Nucleus accumbens (tissue), 56 donors: Measurements from ENCODE around the gene CCDC88C.
A peak's percentile ranks its signal among the peaks of the same experiment; 100 is the strongest.
"Not testable (repeated sequence)": the region's sequence is repeated elsewhere in the genome, so short reads cannot be mapped to it uniquely, and the experiment has no call there.

ENCODE experiments used
- DNase-seq, 56 donors: peaks; one replicate each; lab custom pipeline; 2025; lab: John Stamatoyannopoulos, UW

The CCDC88C gene

GRCh38 chr14:91261115-91261514, 156.5 kb downstream of the CCDC88C start:
- no peak for DNase-seq

GRCh38 chr14:91258876-91259275, 158.7 kb downstream of the CCDC88C start:
- no peak for DNase-seq

- DNase-seq, result peak in 3 of 56 donors; percentile 16 to 45 (median 28)
Measured at GRCh38 chr14:91258011-91258618, 159.5 kb downstream of the CCDC88C start.

GRCh38 chr14:91257328-91258010, 160.2 kb downstream of the CCDC88C start:
- DNase-seq, result no peak

GRCh38 chr14:91256661-91257060, 161.0 kb downstream of the CCDC88C start:
- DNase-seq, result no peak

- DNase-seq, result no peak
Measured at GRCh38 chr14:91255026-91255695, 162.5 kb downstream of the CCDC88C start.

- no peak for DNase-seq
Measured at GRCh38 chr14:91254461-91254860, 163.2 kb downstream of the CCDC88C start.

GRCh38 chr14:91253795-91254323, 163.8 kb downstream of the CCDC88C start:
- DNase-seq, result no peak

GRCh38 chr14:91252871-91253794, 164.5 kb downstream of the CCDC88C start:
- peak in 6 of 56 donors; percentile 16 to 73 (median 30) for DNase-seq

- no peak for DNase-seq
Measured at GRCh38 chr14:91250912-91251311, 166.7 kb downstream of the CCDC88C start.

- no peak for DNase-seq
Measured at GRCh38 chr14:91249841-91250616, 167.6 kb downstream of the CCDC88C start.

GRCh38 chr14:91246051-91246852, 171.4 kb downstream of the CCDC88C start:
- no peak for DNase-seq

- DNase-seq, result not testable (repeated sequence)
Measured at GRCh38 chr14:91245616-91246015, 172.0 kb downstream of the CCDC88C start.

GRCh38 chr14:91245029-91245428, 172.6 kb downstream of the CCDC88C start:
- no peak for DNase-seq

- peak in 21 of 56 donors; percentile 8 to 55 (median 29) for DNase-seq
Measured at GRCh38 chr14:91244501-91244901, 173.1 kb downstream of the CCDC88C start, which contains the start of gene GPR68. TSS of gene GPR68 (minus strand) at chr14:91244704. CDS start at chr14:91235050, 9,654 bp downstream.

GRCh38 chr14:91243074-91243471, 174.5 kb downstream of the CCDC88C start:
- DNase-seq, result no peak

- no peak for DNase-seq
Measured at GRCh38 chr14:91242635-91243034, 175.0 kb downstream of the CCDC88C start.

GRCh38 chr14:91241863-91242262, 175.8 kb downstream of the CCDC88C start:
- DNase-seq, result peak in 1 of 56 donors; percentile 14

GRCh38 chr14:91238661-91239060, 179.0 kb downstream of the CCDC88C start:
- no peak for DNase-seq
